ENCODE data around the gene AGBL4.

The AGBL4 gene

DNA sequence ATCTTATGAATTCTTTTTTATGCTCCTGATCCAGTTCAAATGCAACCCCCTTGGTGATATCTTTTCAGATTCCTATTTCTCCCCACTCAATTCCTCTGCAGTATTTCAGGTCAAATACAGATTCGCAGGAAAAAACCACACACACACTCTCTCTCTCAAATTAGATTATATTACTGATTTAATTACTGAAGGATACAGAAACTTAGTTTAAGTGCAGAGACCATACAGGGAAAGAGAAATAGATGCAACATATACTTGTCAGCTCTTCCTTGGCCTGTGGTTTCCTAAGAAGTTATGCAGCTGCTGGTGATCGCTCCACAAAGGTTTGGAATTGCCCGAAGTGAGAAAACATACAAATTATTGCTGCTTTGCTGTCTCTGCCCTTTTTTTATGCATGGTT lies 400.9 kb downstream of the AGBL4 start:
- no peak overlapping the region for H3K27ac ChIP-seq
- TF ChIP-seq, protein P1, sequence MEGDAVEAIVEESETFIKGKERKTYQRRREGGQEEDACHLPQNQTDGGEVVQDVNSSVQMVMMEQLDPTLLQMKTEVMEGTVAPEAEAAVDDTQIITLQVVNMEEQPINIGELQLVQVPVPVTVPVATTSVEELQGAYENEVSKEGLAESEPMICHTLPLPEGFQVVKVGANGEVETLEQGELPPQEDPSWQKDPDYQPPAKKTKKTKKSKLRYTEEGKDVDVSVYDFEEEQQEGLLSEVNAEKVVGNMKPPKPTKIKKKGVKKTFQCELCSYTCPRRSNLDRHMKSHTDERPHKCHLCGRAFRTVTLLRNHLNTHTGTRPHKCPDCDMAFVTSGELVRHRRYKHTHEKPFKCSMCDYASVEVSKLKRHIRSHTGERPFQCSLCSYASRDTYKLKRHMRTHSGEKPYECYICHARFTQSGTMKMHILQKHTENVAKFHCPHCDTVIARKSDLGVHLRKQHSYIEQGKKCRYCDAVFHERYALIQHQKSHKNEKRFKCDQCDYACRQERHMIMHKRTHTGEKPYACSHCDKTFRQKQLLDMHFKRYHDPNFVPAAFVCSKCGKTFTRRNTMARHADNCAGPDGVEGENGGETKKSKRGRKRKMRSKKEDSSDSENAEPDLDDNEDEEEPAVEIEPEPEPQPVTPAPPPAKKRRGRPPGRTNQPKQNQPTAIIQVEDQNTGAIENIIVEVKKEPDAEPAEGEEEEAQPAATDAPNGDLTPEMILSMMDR (IDR thresholded peaks at IDR 0.05) = no peak

DNA sequence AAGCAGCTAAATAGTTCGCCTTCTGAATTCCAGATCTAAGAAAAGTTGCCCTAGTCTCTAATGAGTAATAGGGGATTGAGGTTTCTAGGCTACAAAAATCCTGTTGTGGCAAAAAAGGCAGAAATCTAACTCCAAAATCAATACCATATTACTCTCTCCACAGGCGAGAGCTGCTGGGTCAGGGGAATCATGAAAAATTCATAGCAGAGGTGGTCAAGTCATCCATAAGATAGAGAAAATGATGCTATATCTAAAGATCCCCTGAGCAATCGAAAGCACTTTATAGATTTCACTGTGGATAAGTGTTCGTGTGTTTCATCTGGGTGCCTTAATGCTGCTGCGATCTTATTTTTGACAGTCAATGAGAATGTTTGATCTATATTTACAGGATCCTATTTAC lies 417.7 kb downstream of the AGBL4 start:
- H3K27me3 ChIP-seq = no peaks in the 10 kb centered on the region
- no peaks in the 10 kb centered on the region for H3K4me1 ChIP-seq (ENCODE audit: control insufficient read depth in 1 of 2, insufficient read depth in 1 of 2, low read depth in 1 of 2, low read length in 1 of 2)
- TF ChIP-seq, protein P1 (IDR thresholded peaks at IDR 0.05) = no peak
- no peaks in the 10 kb centered on the region for H3K36me3 ChIP-seq
- no peak overlapping the region for H3K27ac ChIP-seq
- no peak overlapping the region for H3K4me3 ChIP-seq (ENCODE audit: low read depth in 1 of 2, low read length in 1 of 2)
- no peaks in the 10 kb centered on the region for H3K9me3 ChIP-seq

More for the DNA sequence above, 400.9 kb downstream of the AGBL4 start:
- H3K4me1 ChIP-seq (ENCODE audit: control insufficient read depth in 1 of 2, insufficient read depth in 1 of 2, low read depth in 1 of 2, low read length in 1 of 2) = no peaks in the 10 kb centered on the region
- no peak overlapping the region for H3K4me3 ChIP-seq (ENCODE audit: low read depth in 1 of 2, low read length in 1 of 2)
- no peaks in the 10 kb centered on the region for H3K9me3 ChIP-seq
- no peaks in the 10 kb centered on the region for H3K27me3 ChIP-seq
- H3K36me3 ChIP-seq = no peaks in the 10 kb centered on the region

DNA sequence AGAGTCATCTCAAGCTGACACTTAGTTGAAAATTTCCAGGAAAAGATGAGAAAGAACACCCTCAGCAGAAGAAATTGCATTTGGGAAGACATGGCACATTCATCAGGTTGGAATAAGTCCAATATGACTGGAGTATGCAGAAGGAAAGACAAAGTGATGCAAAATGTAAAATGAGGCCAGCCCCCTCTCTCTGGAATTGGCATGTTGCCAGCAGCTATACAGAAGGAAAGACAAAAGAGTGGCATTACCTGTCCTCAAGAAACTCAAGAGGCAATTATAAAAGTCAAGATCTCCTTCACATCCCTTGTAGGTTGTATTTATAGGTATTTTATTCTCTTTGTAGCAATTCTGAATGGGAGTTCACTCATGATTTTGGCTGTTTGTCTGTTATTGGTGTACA lies 426.3 kb downstream of the AGBL4 start:
- H3K9me3 ChIP-seq = no peaks in the 10 kb centered on the region
- no peaks in the 10 kb centered on the region for H3K36me3 ChIP-seq
- H3K4me3 ChIP-seq (ENCODE audit: low read depth in 1 of 2, low read length in 1 of 2) = no peak overlapping the region
- H3K4me1 ChIP-seq (ENCODE audit: control insufficient read depth in 1 of 2, insufficient read depth in 1 of 2, low read depth in 1 of 2, low read length in 1 of 2) = no peaks in the 10 kb centered on the region
- no peaks in the 10 kb centered on the region for H3K27me3 ChIP-seq
- TF ChIP-seq, protein P1 (IDR thresholded peaks at IDR 0.05) = no peak
- no peak overlapping the region for H3K27ac ChIP-seq

DNA sequence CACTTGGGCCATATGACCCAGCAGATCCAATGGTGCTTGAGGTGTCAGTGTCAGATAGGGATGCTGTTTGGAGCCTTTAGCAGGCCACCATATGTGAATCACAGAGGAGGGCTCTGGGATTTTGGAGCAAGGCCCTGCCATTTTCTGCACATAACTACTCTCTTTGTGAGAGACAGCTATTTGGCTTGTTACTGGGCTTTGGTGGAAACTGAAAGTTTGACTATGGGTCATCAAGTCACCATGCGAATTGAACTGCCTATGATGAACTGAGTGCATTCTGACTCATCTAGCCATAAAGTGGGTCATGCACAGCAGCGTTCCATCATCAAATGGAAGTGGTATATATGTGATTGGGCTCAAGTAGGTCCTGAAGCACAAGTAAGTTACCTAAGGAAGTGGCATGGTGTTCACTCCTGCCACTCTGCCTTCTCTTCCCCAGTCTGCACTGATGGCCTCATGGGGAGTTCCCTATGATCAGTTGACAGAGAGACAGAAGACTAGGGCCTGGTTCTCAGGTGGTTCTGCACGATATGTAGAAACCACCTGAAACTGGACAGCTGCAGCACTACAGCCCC lies 447.3 kb downstream of the AGBL4 start:
- no peaks in the 10 kb centered on the region for H3K4me1 ChIP-seq (ENCODE audit: control insufficient read depth in 1 of 2, insufficient read depth in 1 of 2, low read depth in 1 of 2, low read length in 1 of 2)
- no peak overlapping the region for H3K27ac ChIP-seq
- H3K4me3 ChIP-seq (ENCODE audit: low read depth in 1 of 2, low read length in 1 of 2) = no peak overlapping the region
- no peaks in the 10 kb centered on the region for H3K36me3 ChIP-seq
- TF ChIP-seq, protein P1 (IDR thresholded peaks at IDR 0.05) = no peak
- H3K27me3 ChIP-seq = no peaks in the 10 kb centered on the region
- no peaks in the 10 kb centered on the region for H3K9me3 ChIP-seq

DNA sequence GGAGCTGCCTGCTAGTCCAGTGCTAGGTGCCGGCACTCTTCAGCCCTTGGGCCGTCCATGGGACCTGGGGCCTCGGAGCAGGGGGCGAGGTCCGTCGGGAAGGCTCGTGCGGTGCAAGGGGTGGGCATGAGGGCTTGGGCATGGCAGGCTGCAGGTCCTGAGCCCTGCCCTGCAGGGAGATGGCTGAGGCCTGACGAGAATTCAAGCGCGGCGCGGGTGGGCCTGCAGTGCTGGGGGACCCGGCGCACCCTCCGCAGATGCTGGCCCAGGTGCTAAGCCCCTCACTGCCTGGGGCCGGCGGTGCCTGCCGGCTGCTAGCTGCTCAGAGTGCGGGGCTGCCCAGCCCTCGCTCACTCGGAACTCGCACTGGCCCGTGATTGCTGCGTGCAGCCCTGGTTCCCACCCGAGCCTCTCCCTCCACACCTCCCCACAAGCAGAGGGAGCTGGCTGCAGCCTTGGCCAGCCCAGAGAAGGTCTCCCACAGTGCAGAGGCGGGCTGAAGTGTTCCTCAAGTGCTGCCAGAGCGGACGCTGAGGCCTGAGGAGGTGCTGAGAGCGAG lies 467.0 kb downstream of the AGBL4 start:
- no peaks in the 10 kb centered on the region for H3K9me3 ChIP-seq
- no peaks in the 10 kb centered on the region for H3K36me3 ChIP-seq
- TF ChIP-seq, protein P1 (IDR thresholded peaks at IDR 0.05) = no peak
- H3K4me1 ChIP-seq (ENCODE audit: control insufficient read depth in 1 of 2, insufficient read depth in 1 of 2, low read depth in 1 of 2, low read length in 1 of 2) = no peaks in the 10 kb centered on the region
- no peaks in the 10 kb centered on the region for H3K27me3 ChIP-seq
- H3K27ac ChIP-seq = no peak overlapping the region
- no peak overlapping the region for H3K4me3 ChIP-seq (ENCODE audit: low read depth in 1 of 2, low read length in 1 of 2)

Measured in neutrophil (primary cell).